HFFc6 (cell line): ENCODE data around the gene DISC1. TPM values are rescaled to one million over a fixed set of nuclear protein-coding genes. Genes with fewer than 3 reads are reported as not detected.

Experiments used
- DNase-seq: peaks from one replicate; pipeline ENCODE4 v3.0.0-alpha.2; 2018
- H3K27ac Mint-ChIP-seq: 2 replicates; pipeline ENCODE4 v1.8.0; 2020; ENCODE audit warnings: mild to moderate bottlenecking, mixed read lengths
- H3K27me3 Mint-ChIP-seq: 2 replicates; pipeline ENCODE4 v1.8.0; 2021; ENCODE audit warnings: mild to moderate bottlenecking, moderate library complexity, mixed read lengths; ENCODE audit not compliant: insufficient read depth
- H3K36me3 Mint-ChIP-seq: 2 replicates; pipeline ENCODE4 v1.8.0; 2021; ENCODE audit warnings: low read depth, mixed read lengths
- H3K4me1 Mint-ChIP-seq: 2 replicates; pipeline ENCODE4 v1.8.0; 2020; ENCODE audit warnings: low read depth, mixed read lengths
- H3K4me3 Mint-ChIP-seq: 2 replicates; pipeline ENCODE4 v1.8.0; 2020; ENCODE audit warnings: mild to moderate bottlenecking, moderate library complexity, mixed read lengths
- H3K9me3 Mint-ChIP-seq: 2 replicates; pipeline ENCODE4 v1.8.0; 2020; ENCODE audit warnings: mild to moderate bottlenecking, mixed read lengths
- total RNA-seq, 6 experiments: library from RNA; stranded (reverse); fragmentation: NEBNext Ultra II Directional; extraction: Animal tissue kit (Norgen Biotek cat#: 25700); gene quantifications; 2 replicates in 1 of 6; 3 replicates in 5 of 6; pipeline ENCODE4 v1.2.3, GENCODE V29; 2021
- TF ChIP-seq, protein P1 (sequence below): fragments of 200-600 bp; sonication (generic); IDR thresholded peaks from 2 replicates; pipeline ENCODE4 v1.5.0; 2021; ENCODE audit warnings: antibody characterized with exemption, mild to moderate bottlenecking

The DISC1 gene
- total RNA-seq, 6 experiments from 2014 or later, result 1.3 to 4.3 (median 1.9) TPM

GRCh38 chr1:231890791-231891190 is 264.2 kb downstream of the DISC1 start:
- no peaks in the 10 kb centered on the region; the same call in 1 of the 2 replicates for H3K27me3 Mint-ChIP-seq
- H3K4me1 Mint-ChIP-seq, result peaks cover 1% of the 10 kb centered on the region
- TF ChIP-seq, protein P1, sequence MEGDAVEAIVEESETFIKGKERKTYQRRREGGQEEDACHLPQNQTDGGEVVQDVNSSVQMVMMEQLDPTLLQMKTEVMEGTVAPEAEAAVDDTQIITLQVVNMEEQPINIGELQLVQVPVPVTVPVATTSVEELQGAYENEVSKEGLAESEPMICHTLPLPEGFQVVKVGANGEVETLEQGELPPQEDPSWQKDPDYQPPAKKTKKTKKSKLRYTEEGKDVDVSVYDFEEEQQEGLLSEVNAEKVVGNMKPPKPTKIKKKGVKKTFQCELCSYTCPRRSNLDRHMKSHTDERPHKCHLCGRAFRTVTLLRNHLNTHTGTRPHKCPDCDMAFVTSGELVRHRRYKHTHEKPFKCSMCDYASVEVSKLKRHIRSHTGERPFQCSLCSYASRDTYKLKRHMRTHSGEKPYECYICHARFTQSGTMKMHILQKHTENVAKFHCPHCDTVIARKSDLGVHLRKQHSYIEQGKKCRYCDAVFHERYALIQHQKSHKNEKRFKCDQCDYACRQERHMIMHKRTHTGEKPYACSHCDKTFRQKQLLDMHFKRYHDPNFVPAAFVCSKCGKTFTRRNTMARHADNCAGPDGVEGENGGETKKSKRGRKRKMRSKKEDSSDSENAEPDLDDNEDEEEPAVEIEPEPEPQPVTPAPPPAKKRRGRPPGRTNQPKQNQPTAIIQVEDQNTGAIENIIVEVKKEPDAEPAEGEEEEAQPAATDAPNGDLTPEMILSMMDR, result no peak
- H3K27ac Mint-ChIP-seq, result no peak overlapping the region
- no peak overlapping the region for H3K4me3 Mint-ChIP-seq
- peaks cover 4% of the 10 kb centered on the region; the same call in 1 of the 2 replicates for H3K36me3 Mint-ChIP-seq
- peaks cover 13% of the 10 kb centered on the region for H3K9me3 Mint-ChIP-seq
- no peak for DNase-seq

DNA sequence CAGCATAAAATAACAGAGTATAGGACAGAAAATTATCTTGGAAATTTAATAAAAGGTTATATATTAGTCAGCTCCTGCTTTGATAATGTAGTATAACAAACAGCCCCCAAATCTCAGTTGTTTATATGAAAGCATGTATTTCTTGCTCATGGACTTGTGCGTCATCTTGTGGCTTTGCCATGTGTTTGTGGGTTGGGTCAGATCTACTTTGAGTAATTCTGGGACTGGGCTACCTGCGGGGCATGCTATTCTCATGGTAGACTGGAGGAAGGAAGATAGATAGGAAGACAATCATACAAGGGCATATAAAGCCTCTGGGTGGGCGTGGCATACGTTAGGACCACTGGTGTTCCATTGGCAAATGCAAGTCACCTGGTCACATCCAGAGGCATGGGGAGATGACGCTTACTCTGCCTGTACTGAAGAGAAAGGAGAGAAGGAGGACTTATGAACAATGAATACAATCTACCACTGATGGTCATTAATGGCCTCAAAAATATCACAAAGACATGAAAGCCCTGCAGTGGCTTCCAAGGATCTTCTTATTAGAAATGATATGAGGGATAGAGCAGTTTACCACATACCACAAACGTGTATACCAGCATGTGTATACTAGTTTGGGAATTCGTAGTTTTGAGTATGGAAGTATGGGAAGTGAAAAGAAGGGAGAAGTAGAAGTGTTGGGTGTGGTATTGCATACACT is 267.0 kb downstream of the DISC1 start:
- Mint-ChIP-seq H3K27ac (no peak overlapping the region), H3K4me3 (no peak overlapping the region)
- DNase-seq, result no peak

GRCh38 chr1:231896806-231897205 is 270.2 kb downstream of the DISC1 start:
- DNase-seq, result no peak
- no peak overlapping the region for H3K4me3 Mint-ChIP-seq
- no peaks in the 10 kb centered on the region for H3K36me3 Mint-ChIP-seq
- peaks cover 7% of the 10 kb centered on the region; the same call in 1 of the 2 replicates for H3K9me3 Mint-ChIP-seq
- H3K4me1 Mint-ChIP-seq, result no peaks in the 10 kb centered on the region
- TF ChIP-seq, protein P1, result no peak
- H3K27me3 Mint-ChIP-seq, result peaks cover 2% of the 10 kb centered on the region; the same call in 1 of the 2 replicates
- no peak overlapping the region for H3K27ac Mint-ChIP-seq

More for the DNA sequence above, 267.0 kb downstream of the DISC1 start:
- H3K27me3 Mint-ChIP-seq, result peaks cover 2% of the 10 kb centered on the region; the same call in 1 of the 2 replicates
- no peaks in the 10 kb centered on the region for H3K4me1 Mint-ChIP-seq
- H3K36me3 Mint-ChIP-seq, result no peaks in the 10 kb centered on the region
- TF ChIP-seq, protein P1, result no peak
- H3K9me3 Mint-ChIP-seq, result peaks cover 7% of the 10 kb centered on the region; the same call in 1 of the 2 replicates

GRCh38 chr1:231899046-231899445 is 272.5 kb downstream of the DISC1 start:
- H3K4me3 Mint-ChIP-seq, result no peak overlapping the region
- peaks cover 1% of the 10 kb centered on the region; the same call in 1 of the 2 replicates for H3K36me3 Mint-ChIP-seq
- DNase-seq, result no peak
- H3K4me1 Mint-ChIP-seq, result no peaks in the 10 kb centered on the region
- H3K9me3 Mint-ChIP-seq, result 0 out of 2 replicates have a peak, but pooled peaks cover 1% of the 10 kb centered on the region
- TF ChIP-seq, protein P1, result no peak
- H3K27me3 Mint-ChIP-seq, result peaks cover 2% of the 10 kb centered on the region; the same call in 1 of the 2 replicates
- H3K27ac Mint-ChIP-seq, result no peak overlapping the region

DNA sequence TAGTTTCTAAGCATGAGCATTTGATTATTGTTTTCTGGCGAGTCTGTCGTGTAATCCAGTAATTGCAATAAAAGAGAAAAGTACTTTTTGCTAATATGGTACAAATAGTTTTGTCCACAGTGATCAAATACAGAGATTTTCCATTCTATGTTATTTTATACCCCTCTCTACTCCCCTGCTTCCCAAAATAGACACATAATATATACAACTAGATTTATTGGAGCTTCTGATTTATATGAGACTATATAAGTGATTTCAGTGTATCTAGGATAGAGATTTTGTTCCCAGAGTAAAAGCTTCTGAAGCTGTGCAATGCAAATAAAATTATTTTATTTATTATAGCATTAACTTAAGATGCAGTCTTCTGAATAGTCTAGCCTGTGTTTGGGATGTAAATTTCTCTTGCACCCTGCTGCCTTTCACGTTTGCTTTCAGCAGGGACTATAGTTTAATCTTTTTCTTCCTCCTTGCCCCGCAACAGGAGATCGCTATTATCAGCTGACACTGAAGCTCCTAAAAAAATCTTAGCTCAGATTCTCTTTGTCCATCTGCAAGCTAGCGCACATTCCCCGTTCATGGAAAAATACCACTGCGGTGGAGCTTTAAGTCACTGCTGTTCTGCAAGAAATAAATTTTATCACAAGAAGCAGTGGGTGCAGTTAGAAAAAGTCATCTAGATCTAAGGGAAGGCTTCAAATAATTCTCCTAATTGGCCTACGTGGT is 273.3 kb downstream of the DISC1 start:
- TF ChIP-seq, protein P1, result no peak
- peaks cover 9% of the 10 kb centered on the region for H3K9me3 Mint-ChIP-seq
- H3K27me3 Mint-ChIP-seq, result peaks cover 2% of the 10 kb centered on the region; the same call in 1 of the 2 replicates
- H3K27ac Mint-ChIP-seq, result no peak overlapping the region
- no peaks in the 10 kb centered on the region for H3K4me1 Mint-ChIP-seq
- no peak overlapping the region for H3K4me3 Mint-ChIP-seq
- peaks cover 5% of the 10 kb centered on the region; the same call in 1 of the 2 replicates for H3K36me3 Mint-ChIP-seq
- no peak for DNase-seq
